ENCODE measurements around the gene KIF1C. TPM values are rescaled to one million over a fixed set of nuclear protein-coding genes. Genes with fewer than 3 reads are reported as not detected.

Gene KIF1C
- total and polyA plus RNA-seq, 9 of the 15 experiments (the other 6 are each of a cell fraction or from before 2014, with no cell fraction given), result 0.38 to 68.4 (median 25.1) TPM

DNA sequence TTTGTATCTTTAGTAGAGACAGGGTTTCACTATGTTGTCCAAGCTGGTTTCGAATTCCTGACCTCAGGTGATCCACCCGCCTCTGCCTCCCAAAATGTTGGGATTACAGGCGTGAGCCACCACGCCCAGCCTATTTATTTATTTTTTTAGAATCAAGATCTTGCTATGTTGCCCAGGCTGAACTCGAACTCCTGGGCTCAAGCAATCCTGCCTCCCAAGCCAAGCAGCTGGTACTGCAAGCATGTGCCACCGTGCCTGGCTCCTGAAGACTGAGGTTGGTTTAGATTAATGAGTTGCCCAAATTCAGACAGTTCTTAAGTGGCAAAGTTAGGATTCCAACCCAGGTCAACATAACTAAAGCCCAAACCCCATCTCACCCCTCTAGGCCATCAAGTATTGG is 29.5 kb downstream of the KIF1C start (continued):
- TF ChIP-seq CHD7 (IDR thresholded peaks at IDR 0.05; ENCODE audit: low read depth, low read length), result no peak
- no peak for TF ChIP-seq HMGN3 (IDR thresholded peaks at IDR 0.05; ENCODE audit: borderline replicate concordance, extremely low read depth, insufficient read length, low read depth, low read length)
- TF ChIP-seq JUN (IDR thresholded peaks at IDR 0.05; ENCODE audit: borderline replicate concordance, low read depth, low read length), result no peak
- TF ChIP-seq JUN (CRISPR knock-in tag; IDR thresholded peaks at IDR 0.05; ENCODE audit: borderline replicate concordance), result no peak
- TF ChIP-seq SMAD3 (CRISPR knock-in tag; conservative IDR thresholded peaks at IDR 0.05), result no peak
- no peak for TF ChIP-seq ZNF830 (CRISPR knock-in tag; IDR thresholded peaks at IDR 0.05)
- TF ChIP-seq CLOCK (CRISPR knock-in tag; IDR thresholded peaks at IDR 0.05; ENCODE audit: borderline replicate concordance), result no peak

Measured in K562 (cell line).